Thoracic aorta (tissue), 2 donors: ENCODE results near the gene H2BW1. TPM values are rescaled to one million over a fixed set of nuclear protein-coding genes. Genes with fewer than 3 reads are reported as not detected.
"Not testable (repeated sequence)": the region's sequence is repeated elsewhere in the genome, so short reads cannot be mapped to it uniquely, and the experiment has no call there.

Experiments used
- ATAC-seq: fragments of 150-250 bp; one replicate; pipeline ENCODE4 v1.8.0; 2017; ENCODE audit warnings: low read depth; ENCODE audit not compliant: insufficient number of reproducible peaks, low FRiP score
- DNase-seq: peaks from one replicate; pipeline ENCODE4 v3.0.0-alpha.2; 2020; ENCODE audit warnings: low spot score
- H3K27ac ChIP-seq, 2 donors: fragments of 200-600 bp; sonication (generic); 1 replicate in 1 of 2; 2 replicates in 1 of 2; pipeline ENCODE4 v1.5.1; 2016; ENCODE audit warnings: mild to moderate bottlenecking in 2 of 2, moderate library complexity in 2 of 2
- H3K27me3 ChIP-seq: fragments of 200-600 bp; sonication (generic); replicated peaks from 2 replicates; pipeline ENCODE4 v1.6.0; 2016; ENCODE audit warnings: mild to moderate bottlenecking; ENCODE audit not compliant: insufficient read depth
- H3K36me3 ChIP-seq: fragments of 200-600 bp; sonication (generic); one replicate; pipeline ENCODE4 v1.5.1; 2016
- H3K4me1 ChIP-seq, 2 donors: fragments of 200-600 bp; sonication (generic); 1 replicate in 1 of 2; 2 replicates in 1 of 2; pipeline versions ENCODE4 v1.5.1 to v1.6.0; 2016; ENCODE audit warnings: low read depth in 2 of 2, mild to moderate bottlenecking in 1 of 2; ENCODE audit not compliant: control insufficient read depth in 1 of 2
- H3K4me3 ChIP-seq: fragments of 200-600 bp; sonication (generic); 2 replicates; pipeline ENCODE4 v1.5.1; 2016; ENCODE audit warnings: mild to moderate bottlenecking
- H3K9me3 ChIP-seq: fragments of 200-600 bp; sonication (generic); 2 replicates; pipeline ENCODE4 v1.5.1; 2016
- CTCF ChIP-seq: fragments of 200-600 bp; sonication (generic); IDR thresholded peaks from one replicate; pipeline ENCODE4 v1.5.1; 2019; ENCODE audit warnings: antibody characterized with exemption
- total RNA-seq, 2 donors: library from RNA; depleted of rRNA; stranded (reverse); fragments of >200 nt; gene quantifications; one replicate each; pipeline versions ENCODE4 v1.1.0 to v1.2.3, GENCODE V29; 2016

Gene H2BW1
- total RNA-seq: not detected

- Histone ChIP-seq H3K36me3 (no peaks in the 10 kb centered on the region), H3K4me3 (no peak within 1 kb of the TSS), H3K4me1 (no peaks in the 10 kb centered on the region), H3K9me3 (no peaks in the 10 kb centered on the region), H3K27me3 (no peaks in the 10 kb centered on the region), H3K27ac (no peak within 1 kb of the TSS)
- ATAC-seq: no peak
- DNase-seq: no peak
- TF ChIP-seq CTCF: no peak
Observed at GRCh38 chrX:104013606-104014005, at the start of gene H2BW1. TSS of gene H2BW1 (minus strand) at chrX:104013708. CDS start at chrX:104013576, 132 bp downstream.

- not testable (repeated sequence) for H3K27me3 ChIP-seq, H3K27ac ChIP-seq, H3K9me3 ChIP-seq, H3K4me1 ChIP-seq, DNase-seq, H3K4me3 ChIP-seq, H3K36me3 ChIP-seq, ATAC-seq
Observed at GRCh38 chrX:104062636-104063035, 49.1 kb upstream of the H2BW1 start.

- not testable (repeated sequence) for H3K9me3 ChIP-seq, H3K4me3 ChIP-seq, H3K4me1 ChIP-seq, H3K27me3 ChIP-seq, H3K27ac ChIP-seq, H3K36me3 ChIP-seq, ATAC-seq, DNase-seq
Observed at GRCh38 chrX:104054956-104055355, 41.4 kb upstream of the H2BW1 start.

GRCh38 chrX:104047171-104047570, 33.7 kb upstream of the H2BW1 start:
- Histone ChIP-seq H3K4me3 (no peak overlapping the region), H3K27ac (no peak overlapping the region), H3K4me1 (no peaks in the 10 kb centered on the region), H3K9me3 (no peaks in the 10 kb centered on the region), H3K36me3 (no peaks in the 10 kb centered on the region), H3K27me3 (no peaks in the 10 kb centered on the region)
- ATAC-seq: no peak
- no peak for DNase-seq
- no peak for TF ChIP-seq CTCF

GRCh38 chrX:104045642-104046041, 32.1 kb upstream of the H2BW1 start:
- Histone ChIP-seq H3K4me1 (no peaks in the 10 kb centered on the region), H3K27me3 (no peaks in the 10 kb centered on the region), H3K27ac (no peak overlapping the region), H3K4me3 (no peak overlapping the region), H3K9me3 (no peaks in the 10 kb centered on the region), H3K36me3 (no peaks in the 10 kb centered on the region)
- ATAC-seq (no peak), DNase-seq (no peak)
- TF ChIP-seq CTCF: no peak

- ATAC-seq (no peak), DNase-seq (no peak)
- no peaks in the 10 kb centered on the region for H3K4me1 ChIP-seq
- no peak overlapping the region for H3K4me3 ChIP-seq
- H3K27me3 ChIP-seq: no peaks in the 10 kb centered on the region
- no peak for TF ChIP-seq CTCF
- H3K36me3 ChIP-seq: no peaks in the 10 kb centered on the region
- no peaks in the 10 kb centered on the region for H3K9me3 ChIP-seq
- H3K27ac ChIP-seq: no peak overlapping the region
Observed at GRCh38 chrX:104041003-104041402, 27.5 kb upstream of the H2BW1 start.
